Esophagus muscularis mucosa (tissue), 3 donors: ENCODE results near the gene PARP1.

Experiments
- POLR2A ChIP-seq: fragments of 450-650 bp; IDR thresholded peaks from one replicate; pipeline ENCODE4 v1.6.1; 2017; ENCODE audit warnings: antibody characterized with exemption, moderate library complexity, mild to moderate bottlenecking, low read depth
- TF ChIP-seq, protein P1 (sequence below), 3 experiments: fragments of 200-600 bp in 2 of 3; fragments of 450-650 bp in 1 of 3; sonication (generic) in 2 of 3; IDR thresholded peaks; one replicate each; pipeline ENCODE4 v1.5.1; 2017 to 2019; ENCODE audit warnings: antibody characterized with exemption in 3 of 3, mild to moderate bottlenecking in 2 of 3, moderate library complexity in 1 of 3

GRCh38 chr1:226425004-226425378 is 17.1 kb upstream of the PARP1 start:
- TF ChIP-seq, protein P1, sequence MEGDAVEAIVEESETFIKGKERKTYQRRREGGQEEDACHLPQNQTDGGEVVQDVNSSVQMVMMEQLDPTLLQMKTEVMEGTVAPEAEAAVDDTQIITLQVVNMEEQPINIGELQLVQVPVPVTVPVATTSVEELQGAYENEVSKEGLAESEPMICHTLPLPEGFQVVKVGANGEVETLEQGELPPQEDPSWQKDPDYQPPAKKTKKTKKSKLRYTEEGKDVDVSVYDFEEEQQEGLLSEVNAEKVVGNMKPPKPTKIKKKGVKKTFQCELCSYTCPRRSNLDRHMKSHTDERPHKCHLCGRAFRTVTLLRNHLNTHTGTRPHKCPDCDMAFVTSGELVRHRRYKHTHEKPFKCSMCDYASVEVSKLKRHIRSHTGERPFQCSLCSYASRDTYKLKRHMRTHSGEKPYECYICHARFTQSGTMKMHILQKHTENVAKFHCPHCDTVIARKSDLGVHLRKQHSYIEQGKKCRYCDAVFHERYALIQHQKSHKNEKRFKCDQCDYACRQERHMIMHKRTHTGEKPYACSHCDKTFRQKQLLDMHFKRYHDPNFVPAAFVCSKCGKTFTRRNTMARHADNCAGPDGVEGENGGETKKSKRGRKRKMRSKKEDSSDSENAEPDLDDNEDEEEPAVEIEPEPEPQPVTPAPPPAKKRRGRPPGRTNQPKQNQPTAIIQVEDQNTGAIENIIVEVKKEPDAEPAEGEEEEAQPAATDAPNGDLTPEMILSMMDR (IDR thresholded peaks at IDR 0.05): no peak
- TF ChIP-seq POLR2A: no peak
